ENCODE measurements around the gene CREB5. TPM values are rescaled to one million over a fixed set of nuclear protein-coding genes. Genes with fewer than 3 reads are reported as not detected.

Gene CREB5
- total and polyA plus RNA-seq, 2 experiments from 2014 or later, result 2.4 to 4.4 TPM

GRCh38 chr7:28773423-28774145, 361.3 kb downstream of the CREB5 start:
- no peak overlapping the region for H3K27ac ChIP-seq (ENCODE audit: low read depth)
- no peaks in the 10 kb centered on the region for H3K27me3 ChIP-seq (ENCODE audit: insufficient read depth)
- H2AFZ ChIP-seq, result no peak overlapping the region
- no peak for DNase-seq (ENCODE audit: low spot score)
- H3K4me1 ChIP-seq (ENCODE audit: insufficient read depth), result no peaks in the 10 kb centered on the region
- no peak overlapping the region for H3K4me3 ChIP-seq
- TF ChIP-seq ETS1 (IDR thresholded peaks at IDR 0.05) (no peak), EZH2phosphoT487 (IDR thresholded peaks at IDR 0.05; ENCODE audit: unreplicated experiment) (no peak), ZNF114 (CRISPR knock-in tag; IDR thresholded peaks at IDR 0.05) (no peak), ZNF331 (CRISPR knock-in tag; IDR thresholded peaks at IDR 0.05; ENCODE audit: low read depth) (no peak), EZH2 (IDR thresholded peaks at IDR 0.05; ENCODE audit: low read depth, unreplicated experiment) (no peak), POLR2AphosphoS5 (IDR thresholded peaks at IDR 0.05; ENCODE audit: low read depth) (no peak), CTCF (conservative IDR thresholded peaks at IDR 0.05; ENCODE audit: low read depth in 2 of 2) (no peak), REST (IDR thresholded peaks at IDR 0.05; ENCODE audit: unreplicated experiment) (no peak), NANOG (IDR thresholded peaks at IDR 0.05; ENCODE audit: borderline replicate concordance) (no peak), STAT1 (IDR thresholded peaks at IDR 0.05; ENCODE audit: unreplicated experiment) (no peak), CREB1 (CRISPR knock-in tag; IDR thresholded peaks at IDR 0.05; ENCODE audit: low read depth) (no peak), JUNB (IDR thresholded peaks at IDR 0.05; ENCODE audit: unreplicated experiment) (no peak), ZNF462 (CRISPR knock-in tag; IDR thresholded peaks at IDR 0.05) (no peak)
- Mint-ChIP-seq H3K9me3 (no peaks in the 10 kb centered on the region; the same call in 2 of the 3 replicates), H3K4me1 (no peaks in the 10 kb centered on the region), H3K4me3 (no peak overlapping the region), H3K27me3 (ENCODE audit: insufficient read depth, low read depth, poor library complexity) (no peaks in the 10 kb centered on the region), H3K36me3 (ENCODE audit: low read depth) (no peaks in the 10 kb centered on the region), H3K27ac (no peak overlapping the region)
- H3K79me2 ChIP-seq (replicated peaks; ENCODE audit: insufficient read depth), result no peaks in the 10 kb centered on the region
- no peak for ATAC-seq
- H3K4me2 ChIP-seq, result no peak overlapping the region
- peaks cover 3% of the 10 kb centered on the region; the same call in 1 of the 2 replicates for H3K9me2 ChIP-seq (ENCODE audit: insufficient read depth)
- H3F3A ChIP-seq (replicated peaks; ENCODE audit: low read depth), result no peaks in the 10 kb centered on the region
- no peaks in the 10 kb centered on the region for H3K36me3 ChIP-seq (ENCODE audit: insufficient read depth)
- H4K20me1 ChIP-seq (replicated peaks; ENCODE audit: insufficient read depth), result no peaks in the 10 kb centered on the region
